NCI-H2171 (cell line): Measurements from ENCODE around the gene KCNJ6.
"Not testable (repeated sequence)": the region's sequence is repeated elsewhere in the genome, so short reads cannot be mapped to it uniquely, and the experiment has no call there.

Experiments
- DNase-seq: peaks from one replicate; lab custom pipeline; 2025; lab: John Stamatoyannopoulos, UW

Gene KCNJ6, protein sequence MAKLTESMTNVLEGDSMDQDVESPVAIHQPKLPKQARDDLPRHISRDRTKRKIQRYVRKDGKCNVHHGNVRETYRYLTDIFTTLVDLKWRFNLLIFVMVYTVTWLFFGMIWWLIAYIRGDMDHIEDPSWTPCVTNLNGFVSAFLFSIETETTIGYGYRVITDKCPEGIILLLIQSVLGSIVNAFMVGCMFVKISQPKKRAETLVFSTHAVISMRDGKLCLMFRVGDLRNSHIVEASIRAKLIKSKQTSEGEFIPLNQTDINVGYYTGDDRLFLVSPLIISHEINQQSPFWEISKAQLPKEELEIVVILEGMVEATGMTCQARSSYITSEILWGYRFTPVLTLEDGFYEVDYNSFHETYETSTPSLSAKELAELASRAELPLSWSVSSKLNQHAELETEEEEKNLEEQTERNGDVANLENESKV

DNA sequence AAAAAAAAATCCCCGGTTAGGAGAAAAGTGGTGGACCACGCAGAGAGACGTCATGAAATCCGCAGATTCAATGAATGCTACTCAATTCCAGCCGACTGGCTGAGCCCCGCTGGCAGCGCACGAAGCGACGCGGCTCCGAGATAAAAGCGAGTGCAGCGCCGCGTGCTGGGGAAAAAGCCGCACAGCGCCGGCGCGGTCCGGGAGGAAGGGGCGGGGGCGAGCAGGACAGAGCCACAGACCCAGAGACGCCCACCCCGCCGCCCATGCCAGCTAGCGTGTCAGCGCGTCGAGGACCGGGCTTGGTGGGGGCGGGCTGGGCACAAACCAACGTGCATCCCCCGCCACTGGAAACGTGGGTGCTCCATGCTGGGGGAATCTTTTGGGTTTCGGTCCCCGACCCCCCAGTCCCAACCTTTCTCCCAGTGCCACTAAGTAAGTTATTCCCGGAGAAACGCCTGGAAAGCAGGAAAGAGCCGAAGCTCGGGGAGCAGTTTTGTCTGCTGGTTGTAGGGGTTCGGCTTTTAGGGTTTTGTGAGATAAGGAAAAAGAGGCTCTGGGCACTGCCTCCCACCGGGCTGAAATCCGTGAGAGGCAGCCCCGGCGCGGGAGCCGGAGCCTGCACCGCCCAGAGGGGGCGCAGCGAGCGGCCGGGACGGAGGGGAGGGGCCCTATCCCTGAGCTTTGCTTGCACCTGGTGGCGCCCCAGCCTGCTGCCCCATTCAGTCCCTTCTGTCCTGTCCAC lies at the start of gene KCNJ6:
KCNJ6 (minus strand) TSS at position 148 of the 742 bp plus-strand sequence. CDS start 75,775 bp downstream, outside the sequence.
- DNase-seq: peak; percentile 89

DNA sequence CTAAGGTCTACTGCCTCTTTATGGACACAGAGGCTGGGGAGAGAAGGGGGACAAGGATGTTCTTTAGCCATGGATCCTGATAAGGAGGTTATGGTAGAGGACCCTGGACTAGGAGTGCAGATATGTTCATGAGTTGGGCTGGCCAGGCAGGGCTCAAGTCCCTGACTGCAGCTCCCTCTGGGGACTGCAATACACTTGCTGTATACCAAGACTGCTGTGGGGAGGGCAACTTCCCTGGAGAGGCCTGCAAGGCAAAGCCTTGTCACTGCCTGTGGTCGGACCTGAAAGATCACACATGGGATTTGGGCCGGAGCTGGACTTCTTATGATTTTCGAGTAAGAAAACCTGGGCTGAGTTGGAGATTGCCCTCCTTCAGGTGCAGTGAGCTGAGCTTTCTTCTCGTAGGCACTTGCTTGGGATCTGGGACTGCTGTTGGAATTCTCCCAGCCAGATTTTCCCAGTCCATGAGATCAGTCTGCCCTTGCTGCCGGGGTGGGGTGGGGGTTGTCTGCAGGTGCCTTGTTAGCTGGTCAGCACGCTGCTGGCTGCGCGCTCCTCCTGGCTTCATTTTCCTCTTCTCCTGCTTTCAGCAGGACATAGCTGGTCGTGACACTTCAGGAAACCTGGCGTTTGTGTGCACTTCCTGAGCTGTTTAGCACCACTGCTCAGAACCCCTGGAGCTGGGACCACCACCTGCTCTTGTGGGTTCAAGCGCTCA lies 49.0 kb upstream of the KCNJ6 start:
- DNase-seq: no peak

DNA sequence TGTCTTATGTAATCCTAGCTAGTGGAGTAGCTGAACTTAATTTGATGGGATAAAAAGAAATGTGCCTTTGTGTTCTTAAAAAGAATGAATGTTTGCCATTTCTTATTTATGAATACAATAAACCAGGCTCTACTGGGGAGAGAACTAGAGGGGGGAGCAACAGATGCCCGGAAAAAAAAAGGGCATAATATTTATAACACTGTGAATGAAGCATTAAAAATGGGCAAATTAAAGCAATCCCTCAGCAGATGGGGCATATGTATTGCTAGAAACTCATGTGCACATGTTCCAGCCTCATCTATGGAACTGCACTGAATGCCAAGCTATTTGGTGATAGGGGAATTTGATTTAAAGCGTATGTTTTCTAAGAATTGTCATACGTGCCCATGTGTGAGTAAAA lies 42.3 kb upstream of the KCNJ6 start:
- no peak for DNase-seq

DNA sequence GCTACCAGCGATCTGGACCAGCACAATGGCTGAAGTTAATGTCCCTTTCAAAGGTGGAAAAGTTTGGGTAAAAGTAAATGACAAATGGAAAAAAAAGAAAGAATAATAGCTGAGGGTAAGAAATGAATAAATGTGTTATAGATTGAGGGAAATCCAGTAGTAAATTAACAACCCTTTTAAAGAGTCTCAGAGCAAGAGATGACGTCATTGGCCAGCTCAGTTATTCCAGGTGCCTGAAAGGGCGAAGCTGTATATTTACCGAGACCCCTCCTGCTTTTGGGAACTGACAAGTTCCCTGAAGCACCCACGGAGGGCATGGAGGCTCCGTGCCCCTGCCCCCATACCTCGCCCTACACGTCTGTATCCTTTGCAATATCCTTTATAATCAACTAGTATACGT lies 40.5 kb upstream of the KCNJ6 start:
- DNase-seq: no peak

DNA sequence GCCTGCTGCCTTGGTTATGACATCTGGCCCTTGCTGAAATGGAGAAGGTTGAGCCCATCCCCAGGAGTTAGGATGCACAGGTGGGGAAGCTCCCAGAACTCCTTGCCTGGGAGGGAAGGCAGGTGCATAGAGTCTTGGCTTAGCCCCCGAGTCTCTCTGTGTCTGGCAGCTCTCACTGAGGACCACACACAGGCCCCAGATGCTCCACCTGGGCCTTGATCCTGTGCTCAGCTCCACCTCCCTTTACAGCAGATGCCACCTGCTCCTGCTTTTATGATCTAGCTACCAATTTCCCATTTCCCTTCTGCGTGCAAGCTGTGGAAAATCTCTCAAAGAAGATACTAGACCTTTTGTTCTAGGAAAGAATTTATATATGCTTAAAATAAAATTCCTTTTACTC lies 28.8 kb upstream of the KCNJ6 start:
- DNase-seq: peak; percentile 92

DNA sequence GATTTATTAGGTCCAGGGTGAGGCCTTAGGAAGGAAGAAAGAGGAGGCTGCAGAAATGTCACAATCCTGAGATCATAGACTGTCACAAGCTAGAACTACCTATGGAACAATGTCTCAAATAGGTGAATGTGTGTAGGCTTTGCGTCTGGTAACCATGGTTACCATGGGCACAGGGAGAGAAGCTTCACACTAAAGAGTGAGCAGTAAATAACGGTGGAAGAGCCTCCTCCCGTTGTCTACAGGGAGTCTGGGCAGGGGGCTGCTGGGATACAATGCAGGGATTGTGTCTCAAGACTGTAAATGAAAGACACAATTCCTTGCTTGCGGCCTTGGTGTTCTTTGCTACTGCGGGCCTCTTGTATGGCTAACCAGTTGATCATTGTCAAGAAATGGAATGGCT lies 28.2 kb upstream of the KCNJ6 start:
- no peak for DNase-seq

DNA sequence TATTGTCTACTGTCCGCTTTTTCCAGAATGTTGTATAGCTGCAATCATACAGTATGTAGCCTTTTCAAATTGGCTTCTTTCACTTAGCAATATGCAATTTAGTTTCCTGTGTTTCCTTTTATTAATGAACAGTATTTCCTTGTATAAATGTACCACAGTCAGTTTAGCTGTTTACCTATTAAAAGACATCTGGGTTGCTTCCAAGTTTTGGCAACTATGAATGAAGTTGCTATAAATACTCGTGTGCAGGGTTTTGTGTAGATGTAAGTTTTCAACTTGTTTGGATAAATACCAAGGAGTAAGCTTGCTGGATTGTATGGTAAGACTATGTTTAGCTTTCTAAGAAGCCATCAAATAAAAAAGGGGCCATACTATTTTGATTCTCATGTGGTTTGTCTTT lies 24.4 kb upstream of the KCNJ6 start:
- no peak for DNase-seq

DNA sequence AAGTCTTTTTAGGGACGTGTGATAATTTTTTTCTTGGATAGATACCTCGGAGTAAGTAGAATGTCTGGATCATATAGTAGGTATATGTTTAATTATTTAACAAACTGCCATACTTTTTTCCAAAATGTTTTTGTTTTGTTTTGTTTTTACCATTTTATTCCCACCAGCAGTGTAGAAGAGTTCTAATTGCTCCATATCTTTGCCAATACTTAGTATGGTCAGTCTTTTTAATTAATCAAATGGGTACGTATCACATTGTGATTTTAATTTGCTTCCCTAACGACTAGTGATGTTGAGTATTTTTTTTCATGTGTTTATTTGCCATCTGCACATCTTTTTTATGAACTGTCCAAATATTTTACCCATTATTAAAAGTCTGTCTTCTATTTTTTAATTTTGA lies 23.6 kb upstream of the KCNJ6 start:
- DNase-seq: no peak

DNA sequence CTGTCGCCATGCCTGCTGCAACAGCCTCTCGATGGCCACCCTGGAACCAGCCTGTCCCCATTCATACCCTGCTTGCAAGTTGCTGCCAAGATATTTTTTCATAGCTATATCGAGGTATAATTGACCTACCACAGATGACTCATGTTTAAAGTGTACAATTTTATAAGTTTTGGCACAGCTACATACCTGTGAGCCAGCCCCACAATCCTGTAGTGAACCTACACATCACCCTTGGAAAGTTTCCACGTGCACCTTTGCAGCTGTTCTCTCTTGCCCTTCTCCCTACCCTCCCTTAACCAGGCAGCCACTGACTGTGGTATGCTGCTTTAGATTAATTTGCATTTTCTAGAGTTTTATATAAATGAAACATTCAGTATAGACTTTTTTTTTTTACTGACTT lies 23.0 kb upstream of the KCNJ6 start:
- DNase-seq: no peak

DNA sequence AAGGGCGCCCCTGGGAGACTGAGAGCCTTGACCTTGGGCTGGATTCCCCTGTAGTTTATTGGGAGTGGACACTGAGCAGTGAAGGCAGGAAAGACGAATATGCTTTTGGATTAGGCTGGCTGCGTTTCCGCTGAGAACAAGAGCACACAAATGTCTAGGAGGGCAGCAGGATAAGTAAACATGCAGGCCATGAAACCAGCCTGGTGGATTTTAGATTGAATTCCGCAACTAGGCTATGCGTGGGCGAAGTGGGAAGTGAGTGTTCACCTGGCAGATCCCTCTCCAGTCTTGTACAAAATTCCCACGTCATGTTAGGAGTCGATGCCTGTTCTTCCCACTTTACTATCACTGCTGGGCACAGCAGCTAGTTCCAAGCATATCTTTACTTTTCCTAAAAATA lies 21.4 kb upstream of the KCNJ6 start:
- no peak for DNase-seq

DNA sequence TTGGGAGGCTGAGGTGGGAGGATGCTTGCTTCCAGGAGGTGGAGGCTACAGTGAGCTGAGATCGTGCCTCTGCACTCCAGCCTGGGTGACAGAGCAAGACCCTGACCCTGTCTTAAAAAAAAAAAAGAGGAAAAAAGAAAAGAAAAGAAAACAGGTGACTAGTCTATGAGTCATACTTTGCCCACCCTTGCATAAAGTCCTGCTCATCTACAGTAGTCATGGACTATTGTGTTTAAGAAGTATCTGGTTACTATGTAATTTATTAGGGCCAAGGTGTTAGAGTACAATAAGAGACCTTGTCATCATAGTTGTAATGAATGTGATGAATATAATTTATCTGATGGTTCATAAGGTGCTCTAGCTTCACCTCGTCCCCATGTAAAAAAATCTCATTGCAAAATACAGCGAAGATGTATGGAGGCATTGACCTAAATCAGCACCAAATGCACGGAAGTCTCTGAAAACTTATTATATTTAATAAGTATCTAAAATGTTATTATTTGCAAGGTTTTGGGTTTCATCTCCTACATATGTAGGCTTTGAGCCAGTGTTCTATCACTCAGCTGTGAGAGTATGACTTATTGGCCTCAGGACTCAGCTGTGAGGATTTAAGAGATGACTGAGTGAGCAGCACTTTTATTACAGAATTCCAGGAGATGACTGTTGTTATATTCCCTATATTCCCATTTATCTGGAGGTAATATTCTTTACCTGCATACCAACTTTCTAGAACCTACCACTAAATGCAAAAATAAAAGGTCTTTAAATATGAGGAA lies 19.9 kb upstream of the KCNJ6 start:
- no peak for DNase-seq

DNA sequence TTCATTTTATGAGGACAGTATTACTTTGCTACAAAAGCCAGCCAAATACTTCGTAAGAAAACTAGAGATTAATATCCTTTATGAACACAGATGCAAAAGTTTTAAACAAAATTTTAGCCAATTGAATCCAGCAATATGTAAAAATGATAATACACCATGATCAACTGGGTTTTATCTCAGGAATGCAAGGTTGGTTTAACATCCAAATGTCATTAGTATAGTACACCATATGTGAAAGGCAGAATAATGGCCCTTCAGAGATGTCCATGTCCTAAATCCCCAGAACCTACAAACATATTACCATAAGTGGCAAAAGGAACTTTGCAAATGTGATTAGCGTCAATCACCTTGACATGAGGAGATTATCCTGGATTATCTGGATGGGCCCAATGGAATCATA lies 16.7 kb upstream of the KCNJ6 start:
- DNase-seq: no peak

DNA sequence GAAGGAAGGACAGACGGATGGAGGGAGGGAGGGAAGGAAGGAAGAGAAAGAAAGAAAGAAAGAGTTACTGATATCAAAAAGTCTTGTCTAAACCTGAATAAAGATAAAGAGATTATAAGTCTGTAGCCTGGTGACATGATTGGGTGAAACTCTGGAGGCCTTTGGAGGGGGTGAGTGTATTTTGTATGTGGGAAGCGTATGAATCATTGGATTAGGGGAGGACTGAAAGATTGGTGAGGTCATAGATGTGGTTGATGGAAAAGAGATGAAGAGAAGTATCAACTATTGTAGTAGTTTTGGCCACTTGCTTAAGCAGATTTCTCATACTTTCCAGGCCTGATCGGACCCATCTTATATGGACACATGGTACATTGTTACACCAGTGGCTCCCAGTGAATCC lies 11.5 kb upstream of the KCNJ6 start:
- DNase-seq: no peak

DNA sequence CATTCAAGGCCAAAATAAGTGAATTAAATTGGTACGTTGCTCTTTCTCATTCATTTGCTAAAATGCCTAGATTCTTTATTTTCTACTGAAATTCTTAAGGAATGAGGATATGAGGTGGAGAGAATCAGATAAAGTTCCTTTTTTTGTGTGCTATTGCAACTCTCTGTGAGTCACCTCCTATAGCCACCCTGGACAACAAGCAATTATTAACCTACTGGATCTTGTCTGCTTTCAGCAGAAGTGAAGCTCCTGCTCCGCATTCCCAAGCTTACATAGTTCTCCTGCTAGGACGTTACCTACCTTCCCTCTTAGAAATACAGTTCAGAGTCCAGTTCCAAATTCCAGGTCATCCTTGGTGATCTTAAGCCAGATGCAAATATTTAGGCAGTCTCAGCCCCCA lies 4.8 kb upstream of the KCNJ6 start:
- no peak for DNase-seq

DNA sequence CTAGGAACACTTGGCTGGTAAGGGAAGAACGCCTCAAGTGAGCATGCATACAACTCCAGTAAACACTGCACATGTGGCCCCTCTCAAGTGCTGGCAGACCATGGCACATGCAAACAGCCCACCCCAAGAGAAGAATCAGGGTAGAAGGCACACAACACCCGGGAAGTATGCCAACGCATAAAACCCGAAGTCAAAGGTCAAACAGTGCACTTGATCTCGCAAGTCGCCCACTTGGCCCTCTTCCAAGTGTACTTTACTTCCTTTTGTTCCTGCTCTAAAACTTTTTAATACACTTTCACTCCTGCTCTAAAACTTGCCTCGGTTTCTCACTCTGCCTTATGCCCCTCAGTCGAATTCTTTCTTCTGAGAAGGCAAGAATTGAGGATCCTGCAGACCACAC lies 4.0 kb upstream of the KCNJ6 start:
- not testable (repeated sequence) for DNase-seq

DNA sequence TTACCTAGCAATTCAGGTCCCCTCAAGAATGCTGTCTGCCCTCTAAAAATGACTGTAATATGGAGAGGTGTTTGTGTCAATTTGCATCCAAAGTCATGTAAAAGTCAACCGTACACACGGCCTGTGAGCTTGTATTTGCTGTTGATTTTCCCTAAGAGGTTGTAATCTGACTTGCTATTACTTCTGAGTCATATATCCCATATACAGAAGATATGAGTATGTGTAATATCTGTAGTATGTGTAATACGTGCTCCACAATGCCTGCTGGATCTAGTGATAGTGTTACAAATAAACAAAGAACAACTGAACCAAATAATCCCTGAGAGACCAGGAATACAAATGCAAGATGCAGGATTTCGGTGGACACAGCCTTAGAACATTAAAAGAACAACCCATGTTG lies 1.4 kb upstream of the KCNJ6 start:
- no peak for DNase-seq

DNA sequence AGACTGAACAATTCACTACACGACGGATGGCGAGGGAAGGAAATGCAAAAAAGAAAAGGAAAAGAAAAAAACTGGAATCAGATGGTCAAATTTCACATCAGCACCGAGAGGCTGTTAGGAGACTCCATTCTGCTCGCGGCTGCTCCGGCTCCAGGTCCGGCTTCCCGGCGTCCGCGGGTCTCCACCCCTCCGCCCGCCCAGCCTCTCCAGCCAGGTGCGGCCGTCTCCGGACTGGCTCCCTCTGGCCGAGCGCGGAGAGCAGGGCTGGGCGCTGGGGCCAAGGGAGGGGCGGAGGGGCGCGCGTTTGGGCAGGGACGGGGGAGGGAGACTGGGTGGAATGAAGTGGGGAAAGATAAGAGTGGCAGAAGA lies 332 bp downstream of the KCNJ6 start:
- DNase-seq: no peak

DNA sequence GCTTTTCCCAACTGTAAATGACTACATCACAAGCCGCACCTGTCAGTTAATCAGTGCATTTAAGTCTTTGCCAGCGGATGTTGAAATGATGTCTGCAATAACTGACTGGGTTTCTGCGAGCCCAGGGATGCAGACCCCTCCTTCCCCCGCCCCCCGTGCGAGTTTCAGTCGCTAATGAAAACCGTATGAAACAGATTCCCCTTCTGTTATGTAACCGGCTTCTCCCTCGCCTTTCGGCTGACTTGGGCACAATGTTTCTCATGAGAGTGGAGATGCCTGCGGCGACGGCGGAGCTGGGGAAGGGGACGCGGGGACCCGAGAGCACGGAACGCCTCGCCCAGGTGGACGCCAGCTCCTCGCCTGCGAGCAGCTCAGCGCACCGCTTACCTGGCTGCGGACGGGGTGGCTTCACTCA lies 753 bp downstream of the KCNJ6 start:
- peak; percentile 39 for DNase-seq

DNA sequence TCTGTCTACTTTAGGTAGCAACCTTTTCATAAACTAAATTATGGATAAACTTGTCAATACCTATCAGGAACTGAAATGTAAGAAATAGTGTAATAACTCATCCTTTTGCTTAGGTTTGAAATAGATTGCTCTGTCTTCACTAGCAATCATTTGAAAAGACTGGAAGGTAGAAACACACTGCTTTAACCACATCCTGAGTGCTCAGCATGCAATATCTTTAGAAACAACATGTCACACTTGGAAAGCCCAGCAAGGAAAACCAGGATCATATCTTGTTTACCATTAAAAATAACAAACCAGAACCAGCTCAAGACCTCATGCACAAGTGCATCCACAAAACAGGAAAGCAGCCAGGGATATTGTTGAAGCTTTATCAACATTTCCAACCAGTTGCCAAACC lies 3.6 kb downstream of the KCNJ6 start:
- DNase-seq: no peak

DNA sequence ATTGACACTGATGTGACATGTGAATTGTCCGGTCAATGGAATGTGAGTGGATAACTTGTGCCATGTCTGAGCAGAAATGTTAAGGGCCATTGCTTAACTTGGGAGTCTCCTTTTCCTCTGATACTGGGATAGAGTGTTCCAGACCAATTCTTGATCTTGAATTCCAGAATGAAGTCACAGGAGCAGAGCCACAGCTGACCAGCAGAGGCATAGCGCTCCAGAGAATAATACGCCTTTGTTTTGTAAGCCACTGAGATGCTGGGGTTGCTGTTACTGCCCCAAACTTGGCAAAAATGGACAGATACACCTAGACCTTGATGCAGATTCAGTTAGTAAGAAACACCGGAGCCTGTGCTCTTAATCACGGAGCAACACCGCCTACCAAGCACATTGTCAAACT lies 6.3 kb downstream of the KCNJ6 start:
- no peak for DNase-seq

DNA sequence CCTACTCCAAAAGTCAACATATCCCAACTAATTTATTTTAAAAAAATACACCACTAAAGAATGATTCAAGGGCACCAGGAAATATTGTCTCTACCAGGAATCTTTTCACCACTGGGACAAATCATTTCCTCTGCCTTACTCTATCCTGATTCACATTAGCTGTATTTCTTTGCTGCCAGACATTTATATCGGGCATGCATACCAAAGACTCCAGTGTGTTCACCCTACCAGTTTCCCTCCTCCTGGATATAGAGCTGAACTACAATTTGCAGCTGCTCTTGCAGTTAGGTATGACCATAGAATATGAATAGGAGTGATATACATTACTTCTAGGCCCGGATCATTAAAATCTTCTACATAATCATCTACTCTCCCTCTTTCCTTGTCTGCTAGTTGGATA lies 7.6 kb downstream of the KCNJ6 start:
- no peak for DNase-seq

DNA sequence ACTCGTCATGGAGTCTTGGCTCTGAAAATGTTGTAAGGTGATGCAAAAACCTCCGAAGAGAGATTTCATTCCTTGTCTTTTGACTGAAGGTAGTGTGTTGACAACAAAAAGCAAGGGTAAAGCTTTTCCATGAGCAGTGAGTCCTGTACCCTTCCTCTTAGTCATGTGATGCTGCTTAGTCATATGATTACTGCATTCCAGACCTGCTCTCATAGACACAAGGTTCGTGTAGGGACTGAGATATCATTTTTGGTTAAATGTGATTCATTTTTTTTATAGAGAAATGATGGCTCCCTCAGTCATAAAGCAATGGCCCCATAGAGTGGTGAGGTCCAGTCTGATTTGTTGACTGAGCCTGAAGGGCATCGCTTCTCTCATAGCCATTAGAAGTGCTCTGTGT lies 9.2 kb downstream of the KCNJ6 start:
- no peak for DNase-seq
